Mesendoderm (in vitro differentiated cells): ENCODE measurements around the gene PIMREG.
A peak's percentile ranks its signal among the peaks of the same experiment; 100 is the strongest.

Experiments used
- DNase-seq: peaks from one replicate; pipeline ENCODE4 v3.0.0; 2013
- H2AK5ac ChIP-seq: 2 replicates; pipeline ENCODE4 v1.6.1; 2013; ENCODE audit warnings: low read length, inconsistent platforms
- H2BK120ac ChIP-seq: 2 replicates; pipeline ENCODE4 v1.6.1; 2013; ENCODE audit warnings: low read depth, mild to moderate bottlenecking, low read length, moderate library complexity, mixed read lengths
- H2BK15ac ChIP-seq: replicated peaks from 2 replicates; pipeline ENCODE4 v1.6.1; 2013; ENCODE audit warnings: low read depth, mild to moderate bottlenecking, moderate library complexity
- H2BK5ac ChIP-seq: 2 replicates; pipeline ENCODE4 v1.6.1; 2013; ENCODE audit warnings: low read length, inconsistent platforms
- H3K18ac ChIP-seq: 2 replicates; pipeline ENCODE4 v1.6.1; 2013; ENCODE audit warnings: mild to moderate bottlenecking, low read length, mixed read lengths
- H3K23ac ChIP-seq: one replicate; pipeline ENCODE4 v1.6.1; 2013; ENCODE audit warnings: low read length
- H3K27ac ChIP-seq: 2 replicates; pipeline ENCODE4 v1.5.1; 2013; ENCODE audit warnings: low read depth, mild to moderate bottlenecking, inconsistent platforms, low read length, moderate library complexity
- H3K27me3 ChIP-seq: 2 replicates; pipeline ENCODE4 v1.6.1; 2013; ENCODE audit warnings: low read length, control low read depth, mild to moderate bottlenecking, inconsistent platforms; ENCODE audit not compliant: insufficient read depth, poor library complexity
- H3K36me3 ChIP-seq: 2 replicates; pipeline ENCODE4 v1.6.1; 2013; ENCODE audit warnings: low read length, inconsistent platforms; ENCODE audit not compliant: control insufficient read depth, insufficient read depth
- H3K4ac ChIP-seq: one replicate; pipeline ENCODE4 v1.6.1; 2013; ENCODE audit warnings: low read depth, mild to moderate bottlenecking, low read length, moderate library complexity
- H3K4me1 ChIP-seq: 2 replicates; pipeline ENCODE4 v1.6.1; 2013; ENCODE audit warnings: low read depth, low read length, inconsistent platforms; ENCODE audit not compliant: control insufficient read depth
- H3K4me2 ChIP-seq: 2 replicates; pipeline ENCODE4 v1.6.1; 2013; ENCODE audit warnings: low read length
- H3K4me3 ChIP-seq: 2 replicates; pipeline ENCODE4 v1.5.1; 2013; ENCODE audit warnings: mild to moderate bottlenecking, low read length
- H3K56ac ChIP-seq: one replicate; pipeline ENCODE4 v1.6.1; 2013; ENCODE audit warnings: low read length
- H3K79me1 ChIP-seq: 2 replicates; pipeline ENCODE4 v1.6.1; 2013; ENCODE audit warnings: low read length, inconsistent platforms
- H3K79me2 ChIP-seq: 2 replicates; pipeline ENCODE4 v1.6.1; 2013; ENCODE audit warnings: mild to moderate bottlenecking, low read length; ENCODE audit not compliant: control insufficient read depth, insufficient read depth
- H3K9ac ChIP-seq: 2 replicates; pipeline ENCODE4 v1.6.1; 2013; ENCODE audit warnings: low read length, inconsistent platforms
- H4K5ac ChIP-seq: one replicate; pipeline ENCODE4 v1.6.1; 2013; ENCODE audit warnings: low read length
- H4K8ac ChIP-seq: one replicate; pipeline ENCODE4 v1.6.1; 2013; ENCODE audit warnings: low read depth, mild to moderate bottlenecking, control low read depth, low read length, moderate library complexity
- WGBS: extraction: QIAGEN DNeasy Blood & Tissue Kit; methylation state at CpG from one replicate; pipeline ENCODE4 v1.1.7; 2013; ENCODE audit warnings: low lambda C conversion rate, missing lambda C conversion rate; ENCODE audit not compliant: insufficient coverage; ENCODE audit errors: extremely low coverage; 5-methylcytosine and 5-hydroxymethylcytosine counted together

The PIMREG gene

DNA sequence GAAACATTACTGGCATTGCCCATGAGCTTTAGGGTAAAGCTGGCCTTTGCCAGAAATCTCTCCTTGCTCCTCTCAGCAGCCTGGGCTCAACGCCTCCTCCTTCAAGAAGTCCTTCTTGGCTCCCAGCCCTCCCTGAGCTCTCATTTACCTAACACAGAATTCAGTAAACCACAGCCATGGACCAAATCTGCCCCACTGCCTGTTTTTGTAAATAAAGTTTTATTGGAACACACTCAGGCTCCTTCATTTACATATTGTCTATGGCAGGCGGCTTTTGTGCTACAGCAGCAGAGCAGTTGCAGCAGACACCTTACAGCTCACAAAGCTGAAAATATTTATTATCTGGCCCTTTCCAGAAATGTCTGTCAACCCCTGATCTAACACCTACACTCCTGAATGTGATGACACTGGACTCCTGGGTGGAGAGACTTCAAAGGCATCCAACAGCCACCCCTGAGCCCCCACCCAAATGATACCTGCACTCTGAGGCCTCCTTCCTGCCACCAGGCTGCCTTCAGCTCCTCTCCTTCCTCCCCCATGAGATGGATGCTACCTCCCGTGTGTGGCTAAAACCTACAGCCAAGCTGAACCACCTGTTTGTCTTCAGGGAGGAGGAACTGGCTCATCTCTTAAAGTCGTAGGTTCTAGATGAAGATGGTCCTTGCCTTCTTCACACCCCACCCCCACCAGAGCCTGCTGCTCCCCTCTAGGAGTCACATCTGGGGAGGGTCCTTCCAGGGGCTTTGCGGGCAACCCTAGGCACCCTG, 41.6 kb downstream of the PIMREG start:
- Histone ChIP-seq H3K36me3 (no peaks in the 10 kb centered on the region), H3K27ac (no peak overlapping the region), H3K56ac (no peak overlapping the region), H2BK15ac (no peak overlapping the region), H4K5ac (no peak overlapping the region), H3K9ac (no peak overlapping the region), H3K4me2 (no peak overlapping the region), H3K4ac (no peak overlapping the region), H3K4me1 (no peaks in the 10 kb centered on the region), H3K23ac (no peak overlapping the region), H3K18ac (no peak overlapping the region), H4K8ac (no peak overlapping the region), H2BK120ac (no peak overlapping the region), H2AK5ac (no peak overlapping the region), H3K79me1 (no peaks in the 10 kb centered on the region), H3K27me3 (no peaks in the 10 kb centered on the region), H3K4me3 (no peak overlapping the region), H3K79me2 (no peaks in the 10 kb centered on the region), H2BK5ac (no peak overlapping the region)
- no CpG with 5 or more reads among the region's 5 CpGs for WGBS
- DNase-seq = no peak

DNA sequence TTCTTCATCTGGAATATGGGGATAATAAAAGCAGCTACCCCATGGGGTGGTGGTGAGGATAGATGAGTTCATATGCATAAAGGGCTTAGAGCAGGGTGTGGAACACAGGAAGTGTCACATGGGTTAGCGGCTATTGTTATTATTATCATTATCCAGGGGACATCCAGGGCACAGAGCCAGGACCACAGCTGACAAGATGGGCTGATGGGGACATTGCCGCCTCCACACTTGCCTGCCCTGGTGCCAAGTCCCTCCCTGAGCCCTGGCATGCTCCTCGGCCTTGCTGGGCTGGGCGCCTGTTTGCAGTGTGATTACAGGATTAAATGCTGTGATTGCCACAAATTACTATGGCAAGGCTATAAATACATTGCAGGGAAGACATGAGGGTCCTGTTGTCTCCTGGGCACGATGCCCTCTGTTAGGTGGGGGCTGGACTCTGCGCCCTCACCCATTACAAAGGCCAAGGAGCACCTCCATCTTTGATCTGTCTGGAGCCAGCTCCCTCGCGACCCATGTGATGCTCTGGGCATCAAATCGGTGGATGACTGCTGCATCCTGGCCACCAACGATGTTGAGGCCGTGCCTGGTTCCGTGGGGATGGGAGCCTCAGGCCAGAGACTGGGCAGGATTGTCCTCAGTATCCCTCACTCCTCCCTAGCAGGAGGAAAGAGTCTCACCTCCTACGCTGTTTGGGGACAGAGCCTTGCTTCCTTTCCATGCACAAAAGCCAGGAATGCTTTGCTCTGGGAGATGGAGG, 43.2 kb downstream of the PIMREG start:
- H3K27me3 ChIP-seq = no peaks in the 10 kb centered on the region
- H3K27ac ChIP-seq = no peak overlapping the region
- H3K79me1 ChIP-seq = no peaks in the 10 kb centered on the region
- no peak overlapping the region for H3K56ac ChIP-seq
- no peak overlapping the region for H3K4ac ChIP-seq
- H3K4me3 ChIP-seq = no peak overlapping the region
- H4K5ac ChIP-seq = no peak overlapping the region
- H3K4me1 ChIP-seq = no peaks in the 10 kb centered on the region
- H2BK15ac ChIP-seq = no peak overlapping the region
- no peak overlapping the region for H3K18ac ChIP-seq
- no peak overlapping the region for H2BK120ac ChIP-seq
- H2AK5ac ChIP-seq = no peak overlapping the region
- no peak overlapping the region for H3K4me2 ChIP-seq
- no CpG with 5 or more reads among the region's 13 CpGs for WGBS
- no peak overlapping the region for H3K23ac ChIP-seq
- H4K8ac ChIP-seq = no peak overlapping the region
- no peak overlapping the region for H3K9ac ChIP-seq
- H3K79me2 ChIP-seq = no peaks in the 10 kb centered on the region
- H2BK5ac ChIP-seq = no peak overlapping the region
- DNase-seq = no peak
- H3K36me3 ChIP-seq = no peaks in the 10 kb centered on the region

DNA sequence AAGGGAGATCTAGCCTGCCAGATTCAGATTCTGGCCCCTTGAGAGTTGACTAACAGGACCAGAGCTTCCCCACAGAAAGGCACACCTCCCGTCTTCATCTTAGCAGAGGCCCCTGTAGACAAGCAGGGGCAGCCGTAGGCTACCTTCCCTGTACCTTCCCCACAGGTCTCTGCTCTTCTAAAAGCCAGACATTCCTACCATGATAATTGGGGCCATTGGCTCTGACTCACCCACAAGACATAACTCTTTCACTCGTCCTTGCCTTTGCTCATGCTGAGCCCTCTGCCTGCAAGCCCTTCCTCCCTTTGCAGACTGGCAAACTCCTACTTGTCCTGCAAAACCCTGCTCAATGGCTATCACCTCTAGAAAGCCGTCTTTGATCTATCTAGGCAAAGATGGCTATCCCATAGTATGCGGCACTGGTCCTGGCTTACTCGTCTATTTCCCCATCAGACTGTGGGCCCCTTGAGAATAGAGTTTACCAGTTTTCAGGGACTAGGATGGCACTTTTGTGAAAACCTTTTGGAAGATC, 43.8 kb downstream of the PIMREG start:
- Histone ChIP-seq H3K18ac (no peak overlapping the region), H4K5ac (no peak overlapping the region), H2BK15ac (no peak overlapping the region), H4K8ac (no peak overlapping the region), H3K36me3 (no peaks in the 10 kb centered on the region), H3K9ac (no peak overlapping the region), H3K79me1 (no peaks in the 10 kb centered on the region), H3K4ac (no peak overlapping the region), H3K23ac (no peak overlapping the region), H3K4me3 (no peak overlapping the region), H2AK5ac (no peak overlapping the region), H3K56ac (no peak overlapping the region), H2BK5ac (no peak overlapping the region), H3K4me2 (no peak overlapping the region), H2BK120ac (no peak overlapping the region), H3K4me1 (no peaks in the 10 kb centered on the region), H3K79me2 (no peaks in the 10 kb centered on the region), H3K27ac (no peak overlapping the region), H3K27me3 (no peaks in the 10 kb centered on the region)
- no CpG with 5 or more reads among the region's 6 CpGs for WGBS
- peak; percentile 45 for DNase-seq

DNA sequence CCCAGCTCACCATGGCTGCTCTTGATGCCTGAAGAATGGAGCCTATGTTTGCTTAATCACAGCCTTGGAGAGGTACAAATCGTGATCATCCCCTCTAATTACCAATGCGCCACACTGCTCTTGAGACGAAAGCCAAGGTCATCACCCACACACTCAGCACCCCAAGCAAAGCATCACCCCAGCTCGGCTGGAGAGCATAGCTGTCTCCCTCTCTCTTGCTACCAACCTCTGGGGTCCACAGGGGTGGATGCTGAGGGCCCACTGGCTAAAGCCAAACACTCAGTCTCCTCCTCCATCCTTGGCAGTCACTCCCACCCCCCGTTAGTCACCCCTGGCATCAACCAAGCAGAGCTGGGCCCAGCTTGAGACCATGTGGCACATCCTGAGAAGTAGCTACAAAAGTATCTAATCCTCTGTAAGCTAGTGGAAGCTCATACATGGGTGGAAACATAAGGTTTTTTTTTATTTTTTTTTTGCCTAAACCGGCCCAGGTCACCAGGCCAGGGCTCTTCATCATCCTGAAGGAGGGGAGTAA, 44.8 kb downstream of the PIMREG start:
- Histone ChIP-seq H3K79me1 (no peaks in the 10 kb centered on the region), H3K18ac (no peak overlapping the region), H2AK5ac (no peak overlapping the region), H3K4me2 (no peak overlapping the region), H3K4ac (no peak overlapping the region), H3K4me1 (no peaks in the 10 kb centered on the region), H3K56ac (no peak overlapping the region), H4K5ac (no peak overlapping the region), H3K23ac (no peak overlapping the region), H3K36me3 (no peaks in the 10 kb centered on the region), H4K8ac (no peak overlapping the region), H3K79me2 (no peaks in the 10 kb centered on the region), H3K27ac (no peak overlapping the region), H2BK120ac (no peak overlapping the region), H2BK15ac (no peak overlapping the region), H3K27me3 (no peaks in the 10 kb centered on the region), H3K4me3 (no peak overlapping the region), H2BK5ac (no peak overlapping the region), H3K9ac (no peak overlapping the region)
- no peak for DNase-seq
- WGBS = no CpG with 5 or more reads among the region's 6 CpGs

DNA sequence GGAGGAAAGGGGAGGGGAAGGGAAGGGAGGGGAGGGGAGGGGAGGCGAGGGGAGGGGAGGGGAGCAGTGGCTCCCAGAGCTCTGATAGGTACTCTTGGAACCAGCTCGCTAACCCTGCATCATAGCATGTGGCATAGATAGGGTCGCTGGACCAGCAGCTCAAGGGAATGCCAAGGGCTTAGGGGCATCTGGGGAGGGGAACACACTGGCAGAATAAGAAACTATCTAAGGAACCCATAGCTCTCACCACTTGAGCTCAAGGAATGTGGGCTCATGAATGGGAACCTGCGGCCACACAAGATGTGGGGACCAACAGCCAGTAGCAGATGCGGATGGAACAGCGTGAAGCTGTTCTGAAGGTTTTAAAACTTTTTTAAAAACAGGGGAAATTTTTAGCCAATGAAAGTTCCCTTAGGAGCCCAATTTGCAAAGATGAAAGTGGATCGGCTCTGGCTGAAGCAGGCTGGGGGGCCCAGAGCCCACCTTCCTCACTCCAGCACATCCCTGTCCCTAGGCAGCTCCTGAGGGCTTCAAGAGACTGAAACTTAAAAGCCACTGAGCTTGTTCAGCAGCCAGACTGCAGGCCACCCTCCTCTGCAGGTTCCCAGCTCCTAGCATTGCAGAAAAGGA, 46.9 kb downstream of the PIMREG start:
- peaks cover 4% of the 10 kb centered on the region for H3K4me1 ChIP-seq
- no peak overlapping the region for H2BK5ac ChIP-seq
- no peak overlapping the region for H2BK15ac ChIP-seq
- DNase-seq = no peak
- no peaks in the 10 kb centered on the region for H3K79me2 ChIP-seq
- no peak overlapping the region for H3K4ac ChIP-seq
- no peak overlapping the region for H3K9ac ChIP-seq
- no peaks in the 10 kb centered on the region for H3K79me1 ChIP-seq
- no CpG with 5 or more reads among the region's 7 CpGs for WGBS
- H2BK120ac ChIP-seq = no peak overlapping the region
- H3K18ac ChIP-seq = no peak overlapping the region
- peak overlapping the region; percentile 12 for H3K56ac ChIP-seq
- no peak overlapping the region for H3K23ac ChIP-seq
- H3K27me3 ChIP-seq = no peaks in the 10 kb centered on the region
- no peak overlapping the region for H3K27ac ChIP-seq
- H4K8ac ChIP-seq = no peak overlapping the region
- no peaks in the 10 kb centered on the region for H3K36me3 ChIP-seq
- H4K5ac ChIP-seq = no peak overlapping the region
- no peak overlapping the region for H3K4me3 ChIP-seq
- H3K4me2 ChIP-seq = no peak overlapping the region
- H2AK5ac ChIP-seq = no peak overlapping the region
